K562 (cell line): ENCODE measurements around the gene RBM45. TPM values are rescaled to one million over a fixed set of nuclear protein-coding genes. Genes with fewer than 3 reads are reported as not detected.

Experiments
- CHAMP1 ChIP-seq: fragments of 450-650 bp; IDR thresholded peaks from 2 replicates; pipeline ENCODE4 v1.6.1; 2016; ENCODE audit warnings: mild to moderate bottlenecking
- CTBP1 ChIP-seq: fragments of 450-650 bp; IDR thresholded peaks from 2 replicates; pipeline ENCODE4 v1.6.1; 2016; ENCODE audit warnings: borderline replicate concordance
- DPF2 ChIP-seq: fragments of 450-650 bp; IDR thresholded peaks from 2 replicates; pipeline ENCODE4 v1.6.1; 2016
- ETV6 ChIP-seq, 3 experiments: fragments of 150-350 bp in 1 of 3; sonication (generic) in 1 of 3; formaldehyde crosslinking in 1 of 3; IDR thresholded peaks; 2 replicates each; pipeline versions ENCODE4 v1.6.1 to v1.8.0; 2014 to 2022; ENCODE audit warnings: borderline replicate concordance in 2 of 3, low read depth in 2 of 3, antibody characterized with exemption in 1 of 3, low read length in 1 of 3, mild to moderate bottlenecking in 1 of 3, missing genetic modification reagents in 1 of 3
- FOXP1 ChIP-seq: sonication (generic); formaldehyde crosslinking; IDR thresholded peaks from 2 replicates; pipeline ENCODE4 v1.8.0; 2022; ENCODE audit warnings: mild to moderate bottlenecking, missing genetic modification reagents
- HBP1 ChIP-seq: fragments of 450-650 bp; formaldehyde crosslinking; IDR thresholded peaks from 2 replicates; pipeline ENCODE4 v1.4.0; 2022; ENCODE audit warnings: missing genetic modification characterization
- ILK ChIP-seq: fragments of 450-650 bp; IDR thresholded peaks from 2 replicates; pipeline ENCODE4 v1.6.1; 2016; ENCODE audit warnings: missing genetic modification characterization, low read depth, mild to moderate bottlenecking, missing compliant biosample characterization, moderate library complexity, borderline replicate concordance
- KDM4B ChIP-seq, 2 experiments: fragments of 450-650 bp in 1 of 2; sonication (generic) in 1 of 2; IDR thresholded peaks; 2 replicates each; pipeline ENCODE4 v1.6.1; 2016 to 2017; ENCODE audit warnings: borderline replicate concordance in 2 of 2, antibody characterized with exemption in 1 of 2, low read depth in 1 of 2, mild to moderate bottlenecking in 1 of 2
- NEUROD1 ChIP-seq: fragments of 150-350 bp; IDR thresholded peaks from 2 replicates; pipeline ENCODE4 v1.6.1; 2014; ENCODE audit warnings: borderline replicate concordance, low read length, low read depth; ENCODE audit not compliant: partially characterized antibody
- RBM15 ChIP-seq: fragments of 200-400 bp; formaldehyde crosslinking; IDR thresholded peaks from 2 replicates; pipeline ENCODE4 v1.6.1; 2018; ENCODE audit warnings: mild to moderate bottlenecking, low read length, moderate library complexity; ENCODE audit not compliant: insufficient read depth
- TEAD1 ChIP-seq, 2 experiments: fragments of 450-650 bp in 1 of 2; sonication (generic) in 1 of 2; formaldehyde crosslinking; IDR thresholded peaks; 2 replicates each; pipeline versions ENCODE4 v1.4.0 to v1.8.0; 2020 to 2022; ENCODE audit warnings: mild to moderate bottlenecking in 2 of 2, missing genetic modification reagents in 1 of 2
- ZFP30 ChIP-seq: fragments of 250-450 bp; sonication (Bioruptor Pico); IDR thresholded peaks from 2 replicates; pipeline ENCODE4 v1.8.0; 2022; ENCODE audit warnings: moderate library complexity, mild to moderate bottlenecking, inconsistent platforms, borderline replicate concordance
- ZNF232 ChIP-seq: sonication (generic); formaldehyde crosslinking; IDR thresholded peaks from 2 replicates; pipeline ENCODE4 v1.8.0; 2022; ENCODE audit warnings: mild to moderate bottlenecking, missing genetic modification reagents
- ZNF263 ChIP-seq: sonication (generic); formaldehyde crosslinking; IDR thresholded peaks from 2 replicates; pipeline ENCODE4 v1.8.0; 2022; ENCODE audit warnings: mild to moderate bottlenecking, missing genetic modification reagents, borderline replicate concordance
- ZNF589 ChIP-seq: fragments of 200-800 bp; sonication (Bioruptor generic); IDR thresholded peaks from 2 replicates; pipeline ENCODE4 v1.6.1; 2016; ENCODE audit warnings: low read depth, missing genetic modification characterization, missing compliant biosample characterization
- ZNF609 ChIP-seq: sonication (generic); formaldehyde crosslinking; IDR thresholded peaks from 2 replicates; pipeline ENCODE4 v1.8.1; 2023; ENCODE audit warnings: missing genetic modification reagents, mild to moderate bottlenecking, borderline replicate concordance
- polyA plus RNA-seq, 8 experiments: library from polyadenylated mRNA; depleted of rRNA in 4 of 8; stranded (reverse) in 5 of 8; unstranded in 3 of 8; fragments of >200 nt; fragmentation: Nextera tagmentation in 2 of 8; fragmentation: Illumina TruSeq in 1 of 8; extraction: Ambion mirVana in 2 of 8; extraction: Trizol in 1 of 8; gene quantifications; 2 replicates each; pipeline versions ENCODE4 v1.2.1 to v1.2.3, GENCODE V29; 2011 to 2014; ENCODE audit warnings: inconsistent platforms in 1 of 8, missing spikeins in 1 of 8
- total RNA-seq, 7 experiments: library from RNA; depleted of rRNA in 6 of 7; stranded (reverse); fragments of >200 nt in 6 of 7; fragmentation: Illumina TruSeq in 2 of 7; extraction: Trizol in 2 of 7; gene quantifications; 2 replicates each; pipeline versions ENCODE4 v1.2.1 to v1.2.3, GENCODE V29; 2011 to 2021; ENCODE audit warnings: low replicate concordance in 1 of 7

The RBM45 gene
- total and polyA plus RNA-seq, 9 of the 15 experiments (the other 6 are each of a cell fraction or from before 2014, with no cell fraction given), result 6.7 to 22.0 (median 15.0) TPM

- TF ChIP-seq RBM15 (no peak), ZFP30 (CRISPR knock-in tag) (no peak), CHAMP1 (no peak; the same call in 1 of the 2 replicates), HBP1 (CRISPR knock-in tag) (0 out of 2 replicates have a peak, but pooled peaks have one; percentile 46), NEUROD1 (peak; percentile 64), ZNF589 (CRISPR knock-in tag) (peak; percentile 59; the same call in 1 of the 2 replicates), ZNF232 (CRISPR knock-in tag) (no peak), DPF2 (peak; percentile 52; the same call in 1 of the 2 replicates), ZNF609 (CRISPR knock-in tag) (no peak), ILK (tag) (no peak), ZNF263 (CRISPR knock-in tag) (0 out of 2 replicates have a peak, but pooled peaks have one; percentile 30), ETV6 (IDR thresholded peaks at IDR 0.05; ENCODE audit: borderline replicate concordance in 1 of 2, low read depth in 2 of 2, low read length in 1 of 2) (no peak), ETV6 (CRISPR knock-in tag; IDR thresholded peaks at IDR 0.05; ENCODE audit: borderline replicate concordance) (no peak), KDM4B (IDR thresholded peaks at IDR 0.05; ENCODE audit: borderline replicate concordance in 2 of 2, low read depth in 1 of 2) (no peak), CTBP1 (peak; percentile 94), FOXP1 (CRISPR knock-in tag) (0 out of 2 replicates have a peak, but pooled peaks have one; percentile 70), TEAD1 (CRISPR knock-in tag; IDR thresholded peaks at IDR 0.05) (0 out of 4 replicates have a peak, but pooled peaks of 1 of the 2 experiments have one; percentile 46)
Measured at GRCh38 chr2:178072383-178073301, 39.6 kb upstream of the RBM45 start, which contains the start of gene PDE11A (continued).
